NCI-H460 (cell line): ENCODE measurements around the gene DDIT4L. TPM values are rescaled to one million over a fixed set of nuclear protein-coding genes. Genes with fewer than 3 reads are reported as not detected.
"Not testable (repeated sequence)": the region's sequence is repeated elsewhere in the genome, so short reads cannot be mapped to it uniquely, and the experiment has no call there.

Source experiments
- DNase-seq: peaks from one replicate; pipeline ENCODE4 v3.0.0-alpha.2; 2016; ENCODE audit warnings: low read depth; ENCODE audit errors: extremely low read depth
- polyA plus RNA-seq: library from polyadenylated mRNA; depleted of rRNA; stranded (reverse); fragments of >200 nt; gene quantifications from 2 replicates; pipeline ENCODE4 v1.2.3, GENCODE V29; 2014; cell fraction: nucleus; rRNA removed
- total RNA-seq: library from RNA; depleted of rRNA; stranded (reverse); fragments of >200 nt; shearing (Covaris generic); gene quantifications from 2 replicates; pipeline ENCODE4 v1.2.3, GENCODE V29; 2014; rRNA removed

Gene DDIT4L
- 46.5 and 48.0 TPM in 2 replicates for total RNA-seq
- polyA plus RNA-seq: 40.4 and 49.4 TPM in 2 replicates

- peak; percentile 59 for DNase-seq
These were observed at the start of gene DDIT4L for GRCh38 chr4:100189820-100190642. DDIT4L (minus strand) TSS chr4:100190468; CDS start chr4:100189983, 485 bp downstream.

- no peak for DNase-seq
These were observed 49.7 kb upstream of the DDIT4L start for GRCh38 chr4:100240008-100240407.

- no peak for DNase-seq
These were observed 34.5 kb upstream of the DDIT4L start for GRCh38 chr4:100224721-100225120.

GRCh38 chr4:100224160-100224559 lies 33.9 kb upstream of the DDIT4L start:
- DNase-seq: no peak

- no peak for DNase-seq
These were observed 18.7 kb upstream of the DDIT4L start for GRCh38 chr4:100208964-100209363.

- DNase-seq: no peak
These were observed 18.2 kb upstream of the DDIT4L start for GRCh38 chr4:100208459-100208858.

- DNase-seq: no peak
These were observed 16.6 kb upstream of the DDIT4L start for GRCh38 chr4:100206850-100207249.

- no peak for DNase-seq
These were observed 7.8 kb upstream of the DDIT4L start for GRCh38 chr4:100198061-100198460.

- DNase-seq: not testable (repeated sequence)
These were observed 6.3 kb upstream of the DDIT4L start for GRCh38 chr4:100196388-100197071.

GRCh38 chr4:100190643-100191600 lies 654 bp upstream of the DDIT4L start:
- DNase-seq: no peak

- DNase-seq: no peak
These were observed 1.4 kb downstream of the DDIT4L start for GRCh38 chr4:100188829-100189228.

- DNase-seq: no peak
These were observed 2.5 kb downstream of the DDIT4L start for GRCh38 chr4:100187781-100188180.

- DNase-seq: no peak
These were observed 5.5 kb downstream of the DDIT4L start for GRCh38 chr4:100184787-100185186.

- no peak for DNase-seq
These were observed 12.4 kb downstream of the DDIT4L start for GRCh38 chr4:100177855-100178254.

GRCh38 chr4:100177126-100177525 lies 13.1 kb downstream of the DDIT4L start:
- no peak for DNase-seq

GRCh38 chr4:100175858-100176257 lies 14.4 kb downstream of the DDIT4L start:
- DNase-seq: no peak

- no peak for DNase-seq
These were observed 15.3 kb downstream of the DDIT4L start for GRCh38 chr4:100174985-100175383.

- DNase-seq: no peak
These were observed 19.3 kb downstream of the DDIT4L start for GRCh38 chr4:100170986-100171385.

- DNase-seq: no peak
These were observed 20.5 kb downstream of the DDIT4L start for GRCh38 chr4:100169491-100170485.
